HFFc6 (cell line): ENCODE results near the gene SEL1L3. TPM values are rescaled to one million over a fixed set of nuclear protein-coding genes. Genes with fewer than 3 reads are reported as not detected.

Source experiments
- DNase-seq: peaks from one replicate; pipeline ENCODE4 v3.0.0-alpha.2; 2018
- H3K27ac Mint-ChIP-seq: 2 replicates; pipeline ENCODE4 v1.8.0; 2020; ENCODE audit warnings: mild to moderate bottlenecking, mixed read lengths
- H3K27me3 Mint-ChIP-seq: 2 replicates; pipeline ENCODE4 v1.8.0; 2021; ENCODE audit warnings: mild to moderate bottlenecking, moderate library complexity, mixed read lengths; ENCODE audit not compliant: insufficient read depth
- H3K36me3 Mint-ChIP-seq: 2 replicates; pipeline ENCODE4 v1.8.0; 2021; ENCODE audit warnings: low read depth, mixed read lengths
- H3K4me1 Mint-ChIP-seq: 2 replicates; pipeline ENCODE4 v1.8.0; 2020; ENCODE audit warnings: low read depth, mixed read lengths
- H3K4me3 Mint-ChIP-seq: 2 replicates; pipeline ENCODE4 v1.8.0; 2020; ENCODE audit warnings: mild to moderate bottlenecking, moderate library complexity, mixed read lengths
- H3K9me3 Mint-ChIP-seq: 2 replicates; pipeline ENCODE4 v1.8.0; 2020; ENCODE audit warnings: mild to moderate bottlenecking, mixed read lengths
- total RNA-seq, 6 experiments: library from RNA; stranded (reverse); fragmentation: NEBNext Ultra II Directional; extraction: Animal tissue kit (Norgen Biotek cat#: 25700); gene quantifications; 2 replicates in 1 of 6; 3 replicates in 5 of 6; pipeline ENCODE4 v1.2.3, GENCODE V29; 2021
- TF ChIP-seq, protein P1 (sequence below): fragments of 200-600 bp; sonication (generic); IDR thresholded peaks from 2 replicates; pipeline ENCODE4 v1.5.0; 2021; ENCODE audit warnings: antibody characterized with exemption, mild to moderate bottlenecking

The SEL1L3 gene
- total RNA-seq, 6 experiments from 2014 or later: 24.5 to 35.4 (median 31.1) TPM

DNA sequence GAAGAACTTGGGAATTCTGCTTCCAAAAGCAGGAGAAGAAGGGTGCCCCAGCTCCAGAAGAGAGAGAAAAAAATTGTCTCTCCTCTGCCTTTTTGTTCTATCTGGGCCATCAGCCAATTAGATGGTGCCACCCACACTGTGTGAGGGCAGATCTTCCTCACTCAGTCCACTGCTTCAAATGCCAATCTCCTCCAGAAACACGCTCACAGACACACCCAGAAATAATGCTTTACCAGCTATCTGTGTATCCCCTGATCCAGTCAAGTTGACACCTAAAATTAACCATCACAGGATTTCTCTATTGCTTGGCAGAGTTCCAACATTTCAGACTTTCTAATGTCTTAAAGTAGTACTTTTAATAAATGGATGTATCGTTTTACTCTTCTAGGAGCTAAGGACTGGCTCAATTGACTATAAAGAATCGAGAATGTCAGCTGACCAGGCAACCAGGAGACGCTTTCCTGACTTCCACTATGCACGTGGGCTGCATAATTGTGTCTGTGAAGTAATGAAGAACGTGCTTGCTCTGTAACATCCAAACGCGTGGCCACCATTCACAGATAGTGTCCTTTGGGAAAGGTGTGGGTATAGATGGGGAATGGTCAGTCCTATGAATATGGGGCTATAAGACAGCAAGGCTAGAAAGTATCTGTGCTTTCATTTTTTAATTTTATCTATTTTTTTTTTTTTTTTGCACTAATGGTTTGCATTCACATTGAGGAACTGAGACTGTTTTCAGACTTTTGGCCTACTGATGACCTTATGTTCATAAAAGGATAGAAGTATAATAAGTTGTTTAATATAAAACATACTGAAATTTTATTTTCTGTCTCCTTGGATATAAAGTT, 41.3 kb upstream of the SEL1L3 start:
- H3K4me1 Mint-ChIP-seq: peaks cover 40% of the 10 kb centered on the region
- peaks cover 15% of the 10 kb centered on the region for H3K27me3 Mint-ChIP-seq
- H3K36me3 Mint-ChIP-seq: peaks cover 5% of the 10 kb centered on the region; the same call in 1 of the 2 replicates
- no peak overlapping the region for H3K27ac Mint-ChIP-seq
- H3K4me3 Mint-ChIP-seq: no peak overlapping the region
- no peak for DNase-seq
- TF ChIP-seq, protein P1, sequence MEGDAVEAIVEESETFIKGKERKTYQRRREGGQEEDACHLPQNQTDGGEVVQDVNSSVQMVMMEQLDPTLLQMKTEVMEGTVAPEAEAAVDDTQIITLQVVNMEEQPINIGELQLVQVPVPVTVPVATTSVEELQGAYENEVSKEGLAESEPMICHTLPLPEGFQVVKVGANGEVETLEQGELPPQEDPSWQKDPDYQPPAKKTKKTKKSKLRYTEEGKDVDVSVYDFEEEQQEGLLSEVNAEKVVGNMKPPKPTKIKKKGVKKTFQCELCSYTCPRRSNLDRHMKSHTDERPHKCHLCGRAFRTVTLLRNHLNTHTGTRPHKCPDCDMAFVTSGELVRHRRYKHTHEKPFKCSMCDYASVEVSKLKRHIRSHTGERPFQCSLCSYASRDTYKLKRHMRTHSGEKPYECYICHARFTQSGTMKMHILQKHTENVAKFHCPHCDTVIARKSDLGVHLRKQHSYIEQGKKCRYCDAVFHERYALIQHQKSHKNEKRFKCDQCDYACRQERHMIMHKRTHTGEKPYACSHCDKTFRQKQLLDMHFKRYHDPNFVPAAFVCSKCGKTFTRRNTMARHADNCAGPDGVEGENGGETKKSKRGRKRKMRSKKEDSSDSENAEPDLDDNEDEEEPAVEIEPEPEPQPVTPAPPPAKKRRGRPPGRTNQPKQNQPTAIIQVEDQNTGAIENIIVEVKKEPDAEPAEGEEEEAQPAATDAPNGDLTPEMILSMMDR: no peak
- no peaks in the 10 kb centered on the region for H3K9me3 Mint-ChIP-seq

DNA sequence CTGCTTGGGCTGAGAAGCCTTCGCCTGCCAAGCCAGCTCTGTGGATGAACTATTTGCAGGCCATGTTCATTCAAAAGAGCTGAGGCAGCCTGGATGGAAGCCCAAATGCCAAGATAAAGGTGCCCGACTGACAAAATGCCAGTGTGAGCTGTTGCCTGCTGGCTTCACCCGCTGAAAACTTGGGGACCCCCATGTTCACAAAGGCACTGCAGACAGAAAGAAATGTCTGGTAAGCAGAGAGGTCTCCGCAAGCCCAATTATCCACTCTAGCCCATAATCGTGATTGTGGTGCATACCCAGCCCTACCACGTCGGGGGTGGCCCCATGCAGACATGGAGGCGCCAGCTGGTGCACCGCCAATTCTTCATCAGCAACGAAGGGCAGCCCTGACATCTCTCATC, 38.2 kb upstream of the SEL1L3 start:
- no peak overlapping the region for H3K4me3 Mint-ChIP-seq
- DNase-seq: no peak
- H3K27me3 Mint-ChIP-seq: peaks cover 21% of the 10 kb centered on the region
- no peak overlapping the region for H3K27ac Mint-ChIP-seq
- H3K9me3 Mint-ChIP-seq: no peaks in the 10 kb centered on the region
- TF ChIP-seq, protein P1: no peak
- H3K4me1 Mint-ChIP-seq: peaks cover 28% of the 10 kb centered on the region
- no peaks in the 10 kb centered on the region for H3K36me3 Mint-ChIP-seq

DNA sequence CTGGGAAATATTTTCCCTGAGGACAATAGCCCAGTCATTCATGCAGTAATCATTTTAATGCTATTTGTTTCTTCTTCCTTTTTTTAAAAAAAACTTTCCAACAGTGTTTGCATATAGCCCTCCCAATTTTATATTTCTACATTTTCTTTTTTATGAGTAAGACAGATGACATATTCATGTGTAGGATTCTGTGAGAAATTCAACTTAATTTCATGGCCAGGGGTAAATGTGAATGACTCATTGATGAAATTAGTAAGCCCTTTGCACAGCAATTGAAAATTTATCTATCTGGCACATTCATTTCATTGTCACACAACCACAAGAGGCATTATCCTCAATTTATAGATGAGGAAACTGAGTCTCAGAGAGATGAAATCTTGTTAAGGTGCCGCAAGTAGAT, 37.5 kb upstream of the SEL1L3 start:
- Mint-ChIP-seq H3K4me1 (peaks cover 32% of the 10 kb centered on the region), H3K36me3 (no peaks in the 10 kb centered on the region), H3K4me3 (no peak overlapping the region), H3K27ac (no peak overlapping the region), H3K27me3 (peaks cover 21% of the 10 kb centered on the region), H3K9me3 (no peaks in the 10 kb centered on the region)
- TF ChIP-seq, protein P1: no peak
- DNase-seq: peak; percentile 23

DNA sequence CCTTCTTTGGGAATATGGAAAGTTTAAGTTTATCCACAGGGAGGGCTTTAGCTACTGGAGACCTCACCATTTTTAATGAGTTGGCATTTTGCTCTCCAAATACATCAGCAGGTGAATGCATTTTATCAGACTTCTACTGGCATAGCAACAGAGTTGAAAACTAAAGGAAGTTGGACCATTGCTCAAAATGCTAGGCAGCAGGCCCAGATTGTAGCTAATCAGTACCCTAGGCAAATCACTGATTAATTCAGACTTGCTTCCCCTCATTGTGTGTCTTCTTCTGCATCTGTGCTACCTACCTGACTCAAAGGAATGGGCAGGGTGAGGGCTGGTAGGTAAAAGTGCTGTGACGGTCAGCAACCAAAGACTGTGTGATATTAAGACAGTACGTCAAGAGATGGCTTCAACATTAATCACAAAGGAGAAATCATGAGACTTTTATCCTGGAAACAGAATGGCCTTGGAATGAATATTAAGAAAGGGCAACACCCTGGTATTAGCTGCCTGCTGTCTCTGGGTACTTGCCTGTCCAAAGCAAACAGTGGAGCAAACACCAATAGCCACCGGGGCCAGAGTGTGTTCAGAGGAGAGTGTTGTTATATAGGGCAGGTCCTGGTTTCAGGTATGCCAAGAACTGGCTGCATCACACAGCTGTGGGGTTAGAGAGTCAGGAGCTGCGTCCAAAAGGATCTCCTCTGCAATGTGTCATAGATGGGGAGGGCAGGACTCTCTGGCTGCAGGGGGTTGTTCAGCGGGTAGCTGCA, 34.2 kb upstream of the SEL1L3 start:
- TF ChIP-seq, protein P1: no peak
- no peak overlapping the region for H3K4me3 Mint-ChIP-seq
- H3K36me3 Mint-ChIP-seq: no peaks in the 10 kb centered on the region
- no peak overlapping the region for H3K27ac Mint-ChIP-seq
- DNase-seq: no peak
- H3K4me1 Mint-ChIP-seq: peaks cover 26% of the 10 kb centered on the region
- H3K9me3 Mint-ChIP-seq: no peaks in the 10 kb centered on the region
- H3K27me3 Mint-ChIP-seq: peaks cover 9% of the 10 kb centered on the region

DNA sequence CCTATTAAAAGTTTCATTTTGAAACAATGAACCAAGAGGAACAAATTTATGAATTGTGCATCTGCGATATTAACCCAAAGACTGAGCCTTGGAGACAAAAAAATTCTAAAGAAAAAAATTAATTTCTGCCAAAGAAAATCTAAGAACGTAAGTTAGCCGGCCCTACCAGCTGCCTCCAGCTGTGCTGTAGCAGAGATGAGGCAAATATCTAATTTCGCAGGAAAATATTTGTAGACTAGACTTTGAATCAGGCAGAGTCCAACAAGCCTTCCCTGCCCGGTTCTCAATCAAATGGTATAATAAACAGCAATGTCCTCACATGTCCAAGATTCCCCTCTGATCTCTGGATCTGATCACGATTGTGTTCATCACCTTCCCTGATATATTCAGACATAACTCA, 30.0 kb upstream of the SEL1L3 start:
- peaks cover 11% of the 10 kb centered on the region for H3K27me3 Mint-ChIP-seq
- no peaks in the 10 kb centered on the region for H3K36me3 Mint-ChIP-seq
- DNase-seq: no peak
- TF ChIP-seq, protein P1: no peak
- H3K9me3 Mint-ChIP-seq: no peaks in the 10 kb centered on the region
- H3K4me3 Mint-ChIP-seq: no peak overlapping the region
- H3K27ac Mint-ChIP-seq: no peak overlapping the region
- H3K4me1 Mint-ChIP-seq: peaks cover 13% of the 10 kb centered on the region
